GM12878 (cell line): ENCODE data around the gene ENGASE. TPM values are rescaled to one million over a fixed set of nuclear protein-coding genes. Genes with fewer than 3 reads are reported as not detected.
A peak's percentile ranks its signal among the peaks of the same experiment; 100 is the strongest.

Experiments
- ATAC-seq: fragments of 200-7000 bp; cut with Tn5 transposase; 3 replicates; pipeline ENCODE4 v1.9.1; 2020; ENCODE audit warnings: mild to moderate bottlenecking, moderate library complexity
- BruUV-seq: library from RNA; stranded (reverse); fragments of 400-500 nt; replicated peaks from 2 replicates; lab custom pipeline; 2021; lab: Mats Ljungman, UMichigan
- CTCF ChIA-PET: fragments of 300-600 bp; sonication (Branson Sonifier 250); formaldehyde crosslinking; extraction: SDS; loops from one replicate; lab custom pipeline; 2021; ENCODE audit warnings: inconsistent platforms; lab: Yijun Ruan, JAX
- POLR2A ChIA-PET: fragments of 350-600 bp; formaldehyde crosslinking; extraction: SDS; loops from one replicate; lab custom pipeline; 2021; ENCODE audit warnings: inconsistent platforms; lab: Charles Lee
- RAD21 ChIA-PET: fragments of 300-600 bp; sonication (Branson Sonifier 250); formaldehyde crosslinking; loops from one replicate; lab custom pipeline; 2023; ENCODE audit warnings: antibody characterized with exemption; ENCODE audit not compliant: unreplicated experiment; lab: Charles Lee
- SMC1A ChIA-PET: fragments of 300-600 bp; sonication (Branson Sonifier 250); formaldehyde crosslinking; loops from one replicate; lab custom pipeline; 2023; ENCODE audit not compliant: unreplicated experiment, uncharacterized antibody; lab: Charles Lee
- DNase-seq: peaks from one replicate; pipeline ENCODE4 v3.0.0-alpha.2; 2011; ENCODE audit warnings: low read depth, low spot score
- FAIRE-seq: peaks from 3 replicates; lab custom pipeline; 2011; peaks lifted over from hg19 to GRCh38; lab: Jason Lieb, UNC
- H2AFZ ChIP-seq: 2 replicates; pipeline ENCODE4 v1.6.0; 2011; ENCODE audit warnings: low read depth, low read length, control low read depth; ENCODE audit not compliant: control insufficient read depth
- H3K27ac ChIP-seq: 2 replicates; pipeline ENCODE4 v1.5.1; 2011; ENCODE audit warnings: control low read depth; ENCODE audit not compliant: control insufficient read depth, insufficient read depth
- H3K27me3 ChIP-seq, 2 experiments: replicated peaks in 1 of 2; 2 replicates each; pipeline versions ENCODE4 v1.6.0 to v1.6.1; 2011; ENCODE audit warnings: low read length in 1 of 2; ENCODE audit not compliant: control insufficient read depth in 2 of 2, insufficient read depth in 2 of 2
- H3K36me3 ChIP-seq, 2 experiments: 2 replicates each; pipeline ENCODE4 v1.5.1; 2011; ENCODE audit warnings: low read length in 1 of 2; ENCODE audit not compliant: control insufficient read depth in 2 of 2, insufficient read depth in 2 of 2
- H3K4me1 ChIP-seq: 2 replicates; pipeline ENCODE4 v1.6.1; 2011; ENCODE audit warnings: mild to moderate bottlenecking, low read length, moderate library complexity, mixed read lengths; ENCODE audit not compliant: control insufficient read depth, insufficient read depth
- H3K4me2 ChIP-seq: 2 replicates; pipeline ENCODE4 v1.6.0; 2011; ENCODE audit warnings: control low read depth; ENCODE audit not compliant: control insufficient read depth, insufficient read depth
- H3K4me3 ChIP-seq: fragments of 200-600 bp; sonication (generic); 2 replicates; pipeline ENCODE4 v1.5.1; 2016
- H3K79me2 ChIP-seq: 2 replicates; pipeline ENCODE4 v1.6.0; 2011; ENCODE audit warnings: low read length; ENCODE audit not compliant: control insufficient read depth, insufficient read depth
- H3K9ac ChIP-seq: 2 replicates; pipeline ENCODE4 v1.8.0; 2011; ENCODE audit warnings: low read length, control low read depth, mixed read lengths; ENCODE audit not compliant: control insufficient read depth, insufficient read depth
- H3K9me3 ChIP-seq: replicated peaks from 3 replicates; pipeline ENCODE4 v1.5.1; 2011; ENCODE audit warnings: mild to moderate bottlenecking, low read length; ENCODE audit not compliant: control insufficient read depth, insufficient read depth
- H4K20me1 ChIP-seq: 2 replicates; pipeline ENCODE4 v1.6.0; 2011; ENCODE audit not compliant: control insufficient read depth, insufficient read depth
- BHLHE40 ChIP-seq, 2 experiments: fragments of 450-650 bp in 1 of 2; IDR thresholded peaks; 2 replicates each; pipeline ENCODE4 v1.6.1; 2011 to 2017; ENCODE audit warnings: low read depth in 2 of 2, borderline replicate concordance in 1 of 2, improper control_type of control experiment in 1 of 2, low read length in 1 of 2, mild to moderate bottlenecking in 1 of 2
- HDAC2 ChIP-seq: fragments of 200-600 bp; sonication (generic); IDR thresholded peaks from 2 replicates; pipeline ENCODE4 v1.6.1; 2017
- MAX ChIP-seq: IDR thresholded peaks from 2 replicates; pipeline ENCODE4 v1.6.1; 2012; ENCODE audit warnings: low read depth, low read length, improper control_type of control experiment
- PAX5 ChIP-seq: IDR thresholded peaks from 2 replicates; pipeline ENCODE4 v1.6.1; 2011; ENCODE audit warnings: low read depth, low read length, borderline replicate concordance
- PAX8 ChIP-seq: fragments of 450-650 bp; IDR thresholded peaks from 2 replicates; pipeline ENCODE4 v1.6.1; 2017; ENCODE audit warnings: mild to moderate bottlenecking, moderate library complexity
- RCOR1 ChIP-seq: conservative IDR thresholded peaks from 2 replicates; pipeline ENCODE4 v1.6.1; 2012; ENCODE audit warnings: low read depth, low read length, improper control_type of control experiment
- RELB ChIP-seq: fragments of 450-650 bp; IDR thresholded peaks from 2 replicates; pipeline ENCODE4 v1.6.1; 2017; ENCODE audit warnings: low read depth, mild to moderate bottlenecking, moderate library complexity
- WGBS: methylation state at CpG from one replicate; pipeline ENCODE4 v1.1.6; 2016; ENCODE audit warnings: low lambda C conversion rate; ENCODE audit not compliant: insufficient replicate concordance, insufficient coverage; ENCODE audit errors: missing lambda C conversion rate; 5-methylcytosine and 5-hydroxymethylcytosine counted together
- in situ Hi-C: fragments of 300-500 bp; cut with MboI; formaldehyde crosslinking; loops from 9 replicates; pipeline ENCODE4 v1.14.3; 2018; ENCODE audit warnings: mixed read lengths
- intact Hi-C: fragments of 100-400 bp; cut with micrococcal nuclease; formaldehyde crosslinking; loops from one replicate; pipeline ENCODE4 v1.14.2; 2022; ENCODE audit not compliant: unreplicated experiment
- polyA plus RNA-seq, 11 experiments: library from polyadenylated mRNA; depleted of rRNA in 4 of 11; unstranded in 6 of 11; stranded (reverse) in 5 of 11; fragments of >200 nt; fragmentation: Nextera tagmentation in 4 of 11; fragmentation: Illumina TruSeq in 1 of 11; extraction: Ambion mirVana in 4 of 11; extraction: Trizol in 1 of 11; gene quantifications; 1 replicate in 1 of 11; 2 replicates in 10 of 11; pipeline versions ENCODE4 v1.2.1 to v1.2.3, GENCODE V29; 2011 to 2016; ENCODE audit warnings: inconsistent platforms in 2 of 11, missing spikeins in 2 of 11, low read depth in 1 of 11
- total RNA-seq, 4 experiments: library from RNA; depleted of rRNA in 3 of 4; stranded (reverse); fragments of >200 nt in 3 of 4; fragmentation: Illumina TruSeq in 1 of 4; extraction: Trizol in 1 of 4; gene quantifications; 2 replicates each; pipeline versions ENCODE4 v1.2.1 to v1.2.3, GENCODE V29; 2013 to 2021

ENGASE gene
- total and polyA plus RNA-seq, 10 of the 15 experiments (the other 5 are each of a cell fraction or from before 2014, with no cell fraction given): 0.18 to 28.9 (median 10.5) TPM

GRCh38 chr17:79033046-79033616, 41.5 kb upstream of the ENGASE start:
- Histone ChIP-seq H3K4me1 (no peaks in the 10 kb centered on the region), H3K9ac (no peak overlapping the region), H3K27ac (no peak overlapping the region), H4K20me1 (no peaks in the 10 kb centered on the region), H3K4me2 (no peak overlapping the region), H3K27me3 (peaks cover 2 to 3% of the 10 kb centered on the region in 2 experiments; a peak in 3 of 4 replicates), H3K4me3 (no peak overlapping the region), H2AFZ (no peak overlapping the region), H3K9me3 (no peaks in the 10 kb centered on the region), H3K36me3 (no peaks in the 10 kb centered on the region), H3K79me2 (no peaks in the 10 kb centered on the region)
- in situ Hi-C loops (no loop called here), intact Hi-C loops (no loop called here)
- BruUV-seq: no TSS peak
- no peak for FAIRE-seq
- ATAC-seq: no peak
- POLR2A ChIA-PET: interaction anchor here (0.6 kb wide), 1 partner anchor 248 kb away, joined by 3 read pairs; no protein-coding TSS in a partner anchor
- SMC1A ChIA-PET: interaction anchor here (0.7 kb wide), 1 partner anchor 661 kb away, joined by 3 read pairs; no protein-coding TSS in a partner anchor
- RAD21 ChIA-PET: no interaction called here
- DNase-seq: no peak
- WGBS: 17% methylated on average over 8 of the region's 9 CpGs
- CTCF ChIA-PET: interaction anchor here (0.8 to 1.3 kb wide), 2 partner anchors 10 to 12 kb away, joined by 3 to 4 read pairs; no protein-coding TSS in a partner anchor
- no peak for TF ChIP-seq PAX8
- TF ChIP-seq BHLHE40 (IDR thresholded peaks at IDR 0.05; ENCODE audit: borderline replicate concordance in 1 of 2, low read depth in 2 of 2, low read length in 1 of 2): peak in 1 of 2 experiments; percentile 48; a peak in 2 of 4 replicates
- no peak for TF ChIP-seq PAX5
- no peak for TF ChIP-seq HDAC2
- no peak for TF ChIP-seq MAX
- TF ChIP-seq RCOR1: no peak
- no peak for TF ChIP-seq RELB
